ENCODE data around the gene ABL1.

The ABL1 gene

GRCh38 chr9:130934702-130935647 lies 99.9 kb downstream of the ABL1 start:
- DNase-seq: no peak

- DNase-seq: no peak
These were observed 100.7 kb downstream of the ABL1 start for GRCh38 chr9:130935648-130936271.

GRCh38 chr9:130936285-130937117 lies 101.4 kb downstream of the ABL1 start:
- DNase-seq: peak; percentile 59

Measured in fibroblast of skin of abdomen (primary cell).